NCI-H1436 (cell line): ENCODE data around the gene TACC2.

ENCODE experiments used
- DNase-seq: peaks from one replicate; lab custom pipeline; 2025; lab: John Stamatoyannopoulos, UW

Gene TACC2

GRCh38 chr10:122249303-122249850 lies 260.4 kb downstream of the TACC2 start:
- no peak for DNase-seq

- DNase-seq: no peak
These were observed 261.2 kb downstream of the TACC2 start for GRCh38 chr10:122249991-122250750.

GRCh38 chr10:122251459-122252255 lies 262.7 kb downstream of the TACC2 start:
- DNase-seq: no peak

- no peak for DNase-seq
These were observed 263.8 kb downstream of the TACC2 start for GRCh38 chr10:122252805-122253204.

GRCh38 chr10:122253605-122254004 lies 264.6 kb downstream of the TACC2 start:
- no peak for DNase-seq

- DNase-seq: no peak
These were observed 265.9 kb downstream of the TACC2 start for GRCh38 chr10:122254831-122255230.

- DNase-seq: no peak
These were observed 266.7 kb downstream of the TACC2 start for GRCh38 chr10:122255509-122256301.

- no peak for DNase-seq
These were observed 268.1 kb downstream of the TACC2 start for GRCh38 chr10:122257041-122257440.

GRCh38 chr10:122258136-122259074 lies 269.4 kb downstream of the TACC2 start:
- peak; percentile 9 for DNase-seq

GRCh38 chr10:122259075-122259466 lies 270.1 kb downstream of the TACC2 start:
- DNase-seq: no peak

GRCh38 chr10:122261584-122261983 lies 272.6 kb downstream of the TACC2 start:
- no peak for DNase-seq

- no peak for DNase-seq
These were observed 275.0 kb downstream of the TACC2 start for GRCh38 chr10:122263971-122264370.

- no peak for DNase-seq
These were observed 275.5 kb downstream of the TACC2 start for GRCh38 chr10:122264436-122264835.

- DNase-seq: no peak
These were observed 276.0 kb downstream of the TACC2 start for GRCh38 chr10:122264931-122265330.

GRCh38 chr10:122265896-122266295 lies 276.9 kb downstream of the TACC2 start:
- no peak for DNase-seq

- DNase-seq: peak; percentile 74
These were observed 279.1 kb downstream of the TACC2 start for GRCh38 chr10:122267849-122268737.

GRCh38 chr10:122269059-122269687 lies 280.2 kb downstream of the TACC2 start:
- DNase-seq: no peak

GRCh38 chr10:122271076-122271475 lies 282.1 kb downstream of the TACC2 start, which contains the start of gene BTBD16:
Gene BTBD16 (plus strand): TSS chr10:122271296. CDS start chr10:122275082, 3,786 bp downstream.
- no peak for DNase-seq

- no peak for DNase-seq
These were observed 285.1 kb downstream of the TACC2 start for GRCh38 chr10:122273966-122274545.
